HG03135 (cell line): ENCODE results near the gene SLC7A4.
"Not testable (repeated sequence)": the region's sequence is repeated elsewhere in the genome, so short reads cannot be mapped to it uniquely, and the experiment has no call there.

Experiments used
- ATAC-seq: cut with Tn5 transposase; IDR thresholded peaks from one replicate; pipeline ENCODE4 v1.9.1; 2021; ENCODE audit warnings: mild to moderate bottlenecking, moderate library complexity; ENCODE audit not compliant: unreplicated experiment

Gene SLC7A4

DNA sequence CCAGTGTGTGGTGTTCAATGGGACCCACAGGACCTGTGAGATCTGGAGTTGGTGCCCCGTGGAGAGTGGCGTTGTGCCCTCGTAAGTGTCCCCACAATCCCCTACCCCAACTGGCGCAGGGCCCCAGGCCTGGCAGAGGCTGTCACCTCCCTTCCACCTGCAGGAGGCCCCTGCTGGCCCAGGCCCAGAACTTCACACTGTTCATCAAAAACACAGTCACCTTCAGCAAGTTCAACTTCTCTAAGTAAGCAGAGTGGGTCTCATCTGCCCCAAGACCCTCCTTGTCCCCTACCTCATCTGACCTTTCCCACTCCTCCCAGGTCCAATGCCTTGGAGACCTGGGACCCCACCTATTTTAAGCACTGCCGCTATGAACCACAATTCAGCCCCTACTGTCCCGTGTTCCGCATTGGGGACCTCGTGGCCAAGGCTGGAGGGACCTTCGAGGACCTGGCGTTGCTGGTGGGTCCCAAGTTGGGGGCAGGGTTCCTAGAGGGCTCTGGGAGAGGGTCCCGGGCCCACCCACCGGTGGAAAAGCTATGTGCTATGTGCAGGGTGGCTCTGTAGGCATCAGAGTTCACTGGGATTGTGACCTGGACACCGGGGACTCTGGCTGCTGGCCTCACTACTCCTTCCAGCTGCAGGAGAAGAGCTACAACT, 9.3 kb downstream of the SLC7A4 start:
- ATAC-seq: no peak

DNA sequence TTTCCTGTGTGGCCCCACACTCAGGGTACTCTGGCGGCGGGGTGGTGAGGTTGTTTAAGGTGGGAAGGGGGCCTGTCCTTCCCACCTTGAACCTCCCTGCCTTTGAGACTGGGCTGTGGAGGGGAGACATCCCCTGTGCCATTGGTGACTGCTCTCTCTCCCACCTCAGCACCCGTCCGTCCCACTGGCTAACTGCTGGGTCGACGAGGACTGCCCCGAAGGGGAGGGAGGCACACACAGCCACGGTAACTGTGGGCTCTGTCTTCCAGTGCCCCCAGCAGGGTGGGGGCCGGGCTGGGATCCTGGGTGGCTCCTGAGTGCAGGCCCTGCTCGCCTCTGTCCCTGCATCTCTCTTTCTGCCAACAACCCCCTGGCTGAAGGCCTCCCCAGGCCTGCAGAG, 9.9 kb downstream of the SLC7A4 start:
- no peak for ATAC-seq

DNA sequence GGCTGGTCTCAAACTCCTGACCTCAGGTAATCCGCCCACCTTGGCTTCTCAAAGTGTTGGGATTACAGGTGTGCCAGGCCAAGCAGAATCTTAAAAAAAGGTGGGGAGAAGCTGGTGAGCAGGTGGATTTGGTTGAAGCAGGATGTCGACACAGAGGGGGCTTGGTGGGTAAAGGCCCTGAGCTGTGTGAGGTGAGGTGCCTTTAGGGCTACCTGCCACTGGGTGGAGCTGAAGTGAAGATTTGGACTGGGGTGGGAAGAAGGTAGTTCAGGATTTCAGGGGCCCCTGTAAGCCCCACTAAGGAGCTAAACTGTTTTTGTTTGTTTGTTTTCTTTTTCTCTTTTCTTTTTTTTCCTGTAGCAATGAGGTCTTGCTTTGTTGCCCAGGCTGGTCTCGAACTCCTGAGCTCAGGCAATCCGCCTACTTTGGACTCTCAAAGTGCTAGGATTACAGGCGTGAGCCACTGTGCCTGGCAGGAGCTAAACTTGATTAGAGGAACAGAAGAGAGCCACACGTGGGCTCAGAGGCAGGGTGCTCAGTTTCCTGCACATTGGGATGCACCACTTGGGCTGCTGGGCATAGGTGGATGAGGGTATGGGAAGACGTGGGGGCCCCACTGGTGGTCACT, 11.4 kb downstream of the SLC7A4 start:
- ATAC-seq: no peak

DNA sequence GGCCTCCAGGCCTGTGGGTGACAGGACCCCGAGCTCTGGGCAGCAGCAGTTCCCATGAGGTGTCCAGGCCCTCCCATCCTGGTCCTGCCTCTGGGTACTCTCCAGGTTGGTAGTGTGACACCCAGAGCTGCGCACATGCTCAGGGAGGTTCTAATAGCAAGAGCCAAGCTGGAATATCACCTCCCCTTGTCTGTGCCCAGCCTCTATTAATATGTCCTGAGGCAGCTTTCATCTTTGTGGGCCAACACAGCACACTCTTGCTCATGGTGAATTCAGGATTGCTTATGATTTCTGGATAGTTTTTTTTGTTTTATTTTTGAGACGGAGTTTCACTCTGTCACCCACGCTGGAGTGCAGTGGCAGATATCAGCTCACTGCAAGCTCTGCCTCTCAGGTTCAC, 14.0 kb downstream of the SLC7A4 start:
- no peak for ATAC-seq

DNA sequence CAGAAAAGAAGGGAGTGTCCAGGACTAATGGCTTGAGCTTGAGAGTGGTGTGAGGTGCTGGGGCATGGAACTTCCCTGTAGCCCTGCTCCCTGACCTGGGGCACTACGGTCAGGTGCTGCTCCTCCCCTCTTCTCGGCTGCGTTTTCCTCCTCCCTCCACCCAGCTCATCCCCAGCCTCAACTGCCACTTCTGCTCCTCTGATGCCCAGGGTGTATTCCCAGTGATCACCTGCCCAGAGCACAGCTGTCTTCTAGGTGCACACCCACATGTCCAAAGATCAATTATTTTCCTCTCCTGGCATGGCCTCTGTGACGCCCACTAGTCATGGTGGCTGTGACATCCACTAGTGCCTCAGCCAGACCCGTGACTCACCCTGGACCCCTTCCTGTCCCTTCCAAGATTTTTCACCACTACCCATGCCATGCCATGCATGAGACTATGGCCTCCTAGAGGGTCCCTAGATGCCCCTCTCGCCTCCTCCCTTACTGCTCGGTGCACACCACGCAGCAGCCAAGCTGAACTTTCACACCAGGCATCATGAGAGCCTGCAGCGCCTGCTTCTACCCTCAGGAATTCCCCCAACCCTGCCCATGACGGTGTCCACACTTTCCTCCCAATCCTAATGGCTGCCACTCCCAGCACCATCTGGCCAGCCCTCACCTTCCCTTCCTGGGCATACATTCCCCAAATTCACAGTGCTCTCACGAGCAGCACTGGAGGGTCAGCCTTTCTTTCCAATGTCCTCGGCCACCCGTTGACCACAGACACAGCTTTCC, 15.5 kb downstream of the SLC7A4 start:
- no peak for ATAC-seq

DNA sequence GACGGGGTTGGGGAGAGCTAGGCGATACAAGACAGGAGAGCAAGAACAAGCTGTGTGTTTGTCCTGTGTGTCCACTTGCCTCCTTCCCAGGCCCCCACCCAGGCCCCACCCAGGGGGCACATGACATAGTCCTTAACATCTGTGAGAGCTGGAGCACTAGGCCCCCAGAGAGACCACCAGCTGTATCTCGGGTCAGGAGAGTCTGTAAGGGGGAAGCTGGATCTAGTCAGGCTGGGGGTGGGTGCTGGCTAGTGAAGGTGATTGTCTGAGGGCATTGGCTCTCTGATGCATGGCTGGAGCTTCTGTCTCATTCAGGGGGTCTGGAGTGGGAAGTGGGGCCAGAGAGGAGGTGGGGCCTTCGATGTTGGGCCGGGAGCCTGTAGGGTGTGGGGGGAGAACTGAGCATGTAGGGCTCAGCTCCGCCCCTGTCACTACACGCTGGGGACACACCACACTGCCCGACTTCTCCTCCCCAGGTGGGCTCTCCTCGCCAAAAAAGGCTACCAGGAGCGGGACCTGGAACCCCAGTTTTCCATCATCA, 16.8 kb downstream of the SLC7A4 start:
- no peak for ATAC-seq

DNA sequence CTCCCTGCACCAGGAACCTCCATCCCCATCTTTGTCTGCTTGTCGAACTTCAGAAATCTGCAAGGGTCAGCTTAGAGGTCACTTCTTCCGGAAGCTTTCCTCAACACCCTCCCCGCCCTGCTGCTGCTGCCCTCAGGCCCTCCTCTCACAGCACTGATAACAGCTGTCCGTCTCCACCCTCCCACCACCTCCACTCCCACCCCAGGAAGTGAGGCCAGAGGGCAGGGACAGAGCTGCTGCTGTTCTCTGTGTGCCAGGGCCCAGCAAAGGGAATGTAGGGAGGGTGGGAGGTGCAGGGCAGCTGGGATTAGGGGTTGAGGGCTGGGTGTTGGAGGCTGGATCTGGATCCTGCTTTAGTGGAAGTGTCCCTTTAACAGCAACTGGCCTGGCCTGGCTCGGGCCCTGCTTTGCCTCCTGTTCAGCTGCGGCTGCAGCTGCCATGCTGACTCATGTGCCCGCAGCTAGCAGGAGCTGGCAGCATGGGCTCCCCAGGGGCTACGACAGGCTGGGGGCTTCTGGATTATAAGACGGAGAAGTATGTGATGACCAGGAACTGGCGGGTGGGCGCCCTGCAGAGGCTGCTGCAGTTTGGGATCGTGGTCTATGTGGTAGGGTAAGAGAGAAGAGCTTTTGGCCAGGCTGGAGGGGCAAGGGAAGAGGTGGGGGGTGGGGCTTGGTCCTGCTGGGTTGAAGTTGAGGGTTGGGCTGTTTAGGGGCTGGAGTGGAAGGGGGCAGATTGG, 17.5 kb downstream of the SLC7A4 start, which contains the start of gene P2RX6:
Gene P2RX6 (plus strand): TSS at position 440 of the 740 bp plus-strand sequence. CDS start 10 bp downstream, at position 450.
- ATAC-seq: no peak

DNA sequence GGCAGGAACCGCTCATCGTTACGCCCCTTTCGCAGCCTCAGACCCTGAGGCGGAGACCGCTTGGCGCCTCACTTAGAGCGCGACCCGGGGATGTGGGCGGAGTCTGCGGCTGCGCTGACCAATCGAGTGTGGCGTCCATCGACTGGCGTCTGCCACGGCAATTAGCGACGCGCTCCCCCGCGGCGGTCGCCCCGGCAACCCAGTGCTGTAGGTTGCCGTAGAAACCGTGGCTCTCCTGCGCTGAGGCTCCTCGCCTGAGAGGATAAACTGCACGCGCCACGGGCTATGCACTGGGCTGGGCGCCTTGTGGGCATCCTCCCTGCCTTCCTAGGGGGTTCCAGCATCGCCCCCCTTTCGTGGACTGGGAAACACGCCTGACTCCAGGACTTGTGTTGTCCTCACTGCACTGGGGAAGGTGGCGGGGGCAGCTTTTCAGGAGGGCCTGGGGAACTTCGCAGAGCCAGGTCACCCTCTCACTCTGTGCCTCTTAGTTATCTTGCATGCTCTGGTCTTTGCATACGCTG, 18.1 kb downstream of the SLC7A4 start:
- peak; percentile 89 for ATAC-seq

DNA sequence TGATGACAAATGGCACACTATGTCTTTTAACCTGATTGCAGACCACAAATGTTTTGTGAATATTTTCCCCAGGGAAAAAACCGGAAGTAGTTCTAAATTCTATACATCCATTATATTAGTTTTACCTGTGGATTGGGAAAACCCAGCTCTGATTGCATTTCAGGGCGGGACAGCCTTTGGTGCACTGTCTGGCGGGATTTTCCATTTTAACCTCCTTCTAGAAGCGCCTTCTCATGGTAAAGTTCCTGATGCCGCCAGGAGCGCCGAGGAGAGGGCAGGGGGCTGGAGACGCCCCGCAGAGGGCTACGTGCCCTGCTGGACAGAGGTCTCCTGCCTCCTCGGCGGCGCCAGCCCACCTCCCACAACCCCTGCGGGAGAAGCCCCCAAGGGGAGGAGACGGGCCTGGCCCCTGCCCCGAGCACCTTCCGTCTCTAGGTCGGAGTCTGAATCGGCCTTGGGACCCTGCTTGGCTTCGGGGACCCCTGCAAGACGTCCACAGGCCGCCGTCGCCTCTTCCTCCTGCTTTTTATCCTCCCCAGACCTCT, 18.6 kb downstream of the SLC7A4 start:
- peak; percentile 6 for ATAC-seq

DNA sequence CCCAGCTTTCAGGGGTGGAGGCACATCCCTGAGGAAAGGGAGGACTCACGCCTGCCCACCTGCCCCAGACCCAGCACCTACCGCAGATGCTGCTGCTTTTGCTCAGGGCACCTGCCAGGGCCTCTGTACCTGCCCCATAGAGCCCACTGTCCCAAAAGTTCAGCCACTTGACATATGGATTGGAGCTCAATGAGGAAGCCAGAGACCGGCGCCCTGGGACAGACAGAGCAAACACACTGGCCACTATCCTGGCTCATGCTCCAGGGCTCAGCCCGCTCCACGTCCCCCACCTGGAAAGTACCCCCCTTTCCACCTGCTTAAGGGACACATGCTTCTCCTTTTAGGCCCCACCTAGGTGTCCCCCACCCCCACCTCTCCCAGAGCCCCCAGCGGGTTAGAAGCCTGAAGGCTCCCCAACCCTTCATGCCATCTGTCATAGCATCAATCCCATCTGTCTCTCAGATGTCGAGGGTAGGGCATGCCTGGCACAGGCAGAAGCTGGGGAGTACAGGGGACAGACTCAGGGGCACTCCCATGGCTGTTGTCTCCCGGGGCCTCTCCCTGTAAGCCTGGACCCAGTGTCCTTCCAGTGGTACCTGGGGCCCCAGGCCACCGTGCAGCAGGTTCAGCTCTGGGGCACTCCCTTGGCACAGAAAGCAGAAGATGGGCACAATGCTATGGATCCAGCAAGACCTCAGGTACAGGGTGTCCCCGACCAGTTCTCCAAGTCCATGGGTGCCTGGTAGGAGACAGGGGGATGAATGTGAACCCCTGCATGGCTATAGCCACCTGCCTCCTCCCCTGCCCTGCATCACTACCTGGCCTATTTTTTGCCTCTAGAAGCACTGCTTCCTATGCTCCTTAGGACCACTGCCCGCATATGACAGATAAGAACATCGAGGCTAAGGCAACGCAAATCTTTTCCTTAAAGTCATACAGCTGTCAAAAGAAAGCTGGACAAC, 19.6 kb downstream of the SLC7A4 start:
- no peak for ATAC-seq

DNA sequence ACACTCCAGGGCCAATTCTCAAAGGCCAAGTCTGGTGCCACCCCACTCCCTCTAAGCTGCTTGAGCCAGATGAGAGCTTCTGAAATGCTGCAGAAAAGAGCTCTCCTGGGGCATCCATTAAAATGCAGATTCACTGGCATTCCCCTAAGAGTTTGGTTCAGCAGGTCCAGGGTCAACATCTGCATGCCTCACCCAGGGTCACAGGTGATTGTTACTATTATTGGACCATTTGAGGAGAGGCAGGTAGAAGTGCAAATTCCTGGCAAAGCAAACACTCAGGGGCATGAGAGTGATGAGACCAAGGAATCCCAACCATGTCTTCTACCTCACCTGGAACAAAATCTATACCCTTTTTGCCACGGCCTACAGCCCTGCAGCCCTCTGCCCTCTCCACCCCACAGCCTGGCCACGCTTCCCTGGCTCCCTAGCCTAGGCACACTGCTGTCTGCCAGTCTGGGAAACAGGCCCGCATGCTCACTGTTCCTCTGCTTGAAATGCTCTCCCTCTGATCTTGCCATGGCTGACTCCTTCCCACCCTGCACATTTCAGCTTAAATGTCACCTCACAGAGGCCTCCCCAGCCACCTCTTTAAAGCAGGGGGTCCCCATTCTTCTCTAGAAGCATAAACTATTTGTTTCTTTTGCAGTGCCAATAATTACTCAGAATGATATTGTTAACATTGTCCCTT, 21.8 kb downstream of the SLC7A4 start:
- no peak for ATAC-seq

DNA sequence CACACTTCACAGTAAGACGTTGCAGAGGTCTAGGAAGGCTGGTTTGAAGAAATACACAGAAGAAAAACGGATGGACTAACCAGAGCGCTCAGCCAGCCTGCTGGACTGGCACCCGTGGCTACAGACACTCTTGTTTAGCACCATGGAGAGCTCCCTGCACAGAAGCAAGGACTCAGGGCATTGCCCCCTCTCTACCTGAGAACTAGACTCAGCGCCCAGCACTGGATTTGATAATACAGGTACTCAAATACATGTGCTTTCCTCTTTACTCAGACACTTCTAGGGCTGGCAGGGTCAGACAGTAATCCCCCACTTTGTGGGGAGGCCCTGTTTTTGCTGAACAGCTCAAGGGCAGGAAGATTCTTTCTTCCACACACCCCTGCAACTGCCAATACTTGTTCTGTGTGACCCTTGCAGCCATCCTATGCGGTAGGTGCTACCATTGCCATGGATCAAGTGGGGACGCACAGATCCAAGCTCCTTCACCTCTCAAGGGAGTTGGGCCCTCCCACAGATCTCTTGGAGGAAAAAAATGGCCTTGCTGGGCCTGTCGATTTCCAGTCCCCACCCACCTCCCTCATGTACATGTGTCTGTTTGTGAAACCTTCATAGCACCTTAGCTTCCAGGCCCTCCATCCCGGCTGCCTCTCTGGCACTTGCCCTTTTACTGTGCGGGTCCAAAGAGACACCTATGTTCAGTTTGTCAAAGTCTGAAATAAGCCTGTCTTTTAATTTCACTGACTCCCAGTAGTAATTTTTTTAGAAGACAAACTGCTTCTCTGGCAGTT, 22.5 kb downstream of the SLC7A4 start:
- no peak for ATAC-seq

DNA sequence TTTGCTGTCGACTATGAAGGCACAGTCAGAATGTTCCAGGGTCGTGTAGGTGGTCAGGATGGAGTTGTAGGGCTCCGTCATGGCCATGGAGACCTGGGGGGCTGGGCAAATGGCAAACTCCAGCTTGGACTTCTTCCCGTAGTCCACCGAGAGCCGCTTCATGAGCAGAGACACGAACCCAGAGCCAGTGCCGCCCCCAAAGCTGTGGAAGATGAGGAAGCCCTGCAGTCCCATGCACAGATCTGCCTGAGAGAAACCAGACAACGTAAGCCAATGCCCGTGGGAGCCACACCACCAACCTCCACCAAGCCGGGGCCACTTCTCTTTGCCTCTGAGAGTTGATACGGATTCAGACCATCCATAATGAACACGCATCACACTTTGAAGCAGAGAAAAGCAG, 23.2 kb downstream of the SLC7A4 start:
- ATAC-seq: not testable (repeated sequence)

DNA sequence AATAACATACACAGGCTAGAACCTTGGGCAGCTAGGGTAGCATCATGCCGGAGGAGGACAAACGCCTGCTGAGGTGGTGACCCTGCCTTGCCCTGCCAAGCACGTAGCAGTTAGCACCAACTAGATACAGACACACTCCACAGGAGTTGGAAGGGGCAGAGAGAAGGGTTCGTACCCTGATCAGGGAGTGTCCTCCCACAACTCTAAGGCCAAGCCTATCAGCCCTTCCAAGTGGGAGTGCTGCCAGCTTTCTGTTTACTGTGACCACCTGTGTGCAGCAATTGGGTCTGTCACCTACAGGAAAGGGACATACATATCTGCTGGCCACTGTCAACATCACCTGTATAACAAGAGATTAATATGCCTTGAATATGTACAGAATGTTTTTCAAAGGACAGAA, 28.6 kb downstream of the SLC7A4 start:
- ATAC-seq: no peak

DNA sequence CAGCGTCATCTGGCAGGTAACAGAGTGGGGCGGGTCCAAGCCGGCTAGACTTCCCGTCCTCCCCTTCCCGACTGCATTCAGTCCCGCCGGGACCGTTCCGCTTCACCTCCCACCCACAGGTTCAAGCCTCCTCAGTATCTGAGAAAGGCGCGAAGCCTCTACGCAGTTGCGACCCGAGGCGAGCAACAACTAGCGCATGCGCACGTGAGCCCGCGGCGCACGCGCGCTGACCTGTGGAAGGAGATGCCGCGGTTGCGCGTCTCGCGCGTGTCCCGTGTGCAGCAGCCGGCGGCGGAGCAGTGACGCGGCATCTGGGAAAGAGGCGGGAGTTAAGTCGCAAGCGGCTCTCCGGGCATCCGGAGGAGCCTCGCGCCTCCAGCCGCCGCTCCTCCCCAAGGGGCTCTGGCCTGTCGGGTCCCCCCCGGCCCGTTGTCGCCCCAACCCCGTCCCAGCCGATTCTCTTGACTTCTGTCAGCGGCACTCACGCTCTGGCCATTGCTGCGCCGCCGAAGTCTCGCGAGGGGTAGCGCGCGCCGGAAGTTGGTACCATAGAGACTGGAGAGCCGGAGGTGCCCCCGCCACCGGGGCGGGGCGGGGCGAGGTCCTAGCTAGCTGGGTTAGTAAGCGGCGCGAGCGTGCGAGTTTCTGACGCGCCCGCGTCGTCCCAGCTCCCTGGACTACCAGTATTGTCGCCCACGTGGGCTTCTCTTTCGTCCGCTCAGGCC, 30.6 kb downstream of the SLC7A4 start, which contains the start of gene THAP7:
Gene THAP7 (minus strand): TSS at position 518 of the 725 bp plus-strand sequence. CDS start 207 bp downstream, at position 311.
- peak; percentile 83 for ATAC-seq

DNA sequence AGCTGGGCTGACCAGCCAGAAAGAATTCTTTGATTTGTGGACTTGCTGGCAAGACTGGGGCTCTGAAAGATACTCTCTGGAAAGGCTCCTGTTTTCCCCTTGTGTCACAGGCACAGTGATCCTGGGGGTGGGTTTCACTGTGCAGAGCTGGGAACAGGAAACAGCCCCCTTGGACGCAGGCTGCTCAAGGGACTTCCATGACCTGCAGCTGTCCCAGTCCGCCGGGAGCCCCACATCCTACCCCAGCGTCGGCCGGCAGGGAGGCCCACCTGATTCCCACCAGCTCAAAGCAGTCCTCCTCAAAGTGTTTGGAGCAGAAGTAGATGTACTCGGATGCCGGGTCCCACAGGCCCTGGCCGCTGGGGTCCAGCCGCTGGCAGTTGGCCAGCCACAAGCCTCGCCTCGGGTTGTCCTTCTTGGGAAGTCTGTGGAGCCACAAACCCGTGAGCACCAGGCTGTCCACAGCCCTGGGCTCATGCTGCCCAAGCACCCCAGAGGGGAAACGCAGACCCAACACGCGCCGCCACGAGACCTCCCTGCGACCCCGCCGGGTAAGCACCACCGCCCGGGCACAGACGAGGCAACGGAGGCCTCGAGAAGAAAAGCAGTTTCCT, 31.3 kb downstream of the SLC7A4 start:
- ATAC-seq: no peak
